ENCODE measurements around the gene DDC. TPM values are rescaled to one million over a fixed set of nuclear protein-coding genes. Genes with fewer than 3 reads are reported as not detected.

Gene DDC
- total RNA-seq (2022; extraction: Qiagen RNA extraction; ENCODE audit: low read depth) = 0.63 to 2.3 TPM (median 1.1 TPM) in 5 replicates

GRCh38 chr7:50564640-50565558 lies at the start of gene DDC:
DDC (minus strand) TSS chr7:50565405; CDS start chr7:50544085, 21,320 bp downstream.

GRCh38 chr7:50449881-50450589 lies 115.2 kb downstream of the DDC start, which contains the start of gene FIGNL1:
FIGNL1 (minus strand) TSS chr7:50450350; CDS start chr7:50447287, 3,063 bp downstream.

Other genes with a start within 250 kb of the DDC start
- gene FIGNL1, start 115.1 kb downstream of the DDC start, total RNA-seq (2022; extraction: Qiagen RNA extraction; ENCODE audit: low read depth) = 14.3 to 21.1 TPM (median 16.3 TPM) in 5 replicates
- gene GRB10, start 217.5 kb upstream of the DDC start, total RNA-seq (2022; extraction: Qiagen RNA extraction; ENCODE audit: low read depth) = 57.9 to 72.5 TPM (median 67.0 TPM) in 5 replicates

Data from A549 treated with GW870086 at 1 μM for 4 hours (cell line).